Measurements from ENCODE around the gene MACROH2A2.
"Not testable (repeated sequence)": the region's sequence is repeated elsewhere in the genome, so short reads cannot be mapped to it uniquely, and the experiment has no call there.

MACROH2A2 gene

DNA sequence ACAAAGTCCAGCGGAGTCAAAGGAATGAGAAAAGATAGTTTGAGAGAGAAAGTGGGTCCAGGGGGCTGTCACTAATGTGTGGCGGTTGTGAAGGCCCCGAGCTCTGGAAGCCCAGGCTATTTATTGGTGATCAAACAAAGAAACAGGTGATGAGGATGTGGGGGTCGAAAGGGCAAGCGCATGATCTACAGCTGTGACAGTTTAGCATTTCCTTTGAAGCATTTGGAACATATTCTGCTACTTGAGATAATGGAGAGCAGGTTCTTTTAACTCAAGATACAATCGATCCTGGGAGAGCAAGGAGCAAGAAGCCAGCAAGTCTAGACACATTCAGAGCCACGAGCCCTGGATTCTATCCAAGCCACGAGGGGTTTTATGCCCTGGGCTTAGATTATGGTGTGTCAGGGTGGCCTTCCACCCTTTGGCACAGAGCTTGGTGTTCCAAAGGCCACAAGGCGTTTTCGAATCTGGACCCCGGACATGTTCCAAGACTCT, 48.5 kb downstream of the MACROH2A2 start:
- not testable (repeated sequence) for DNase-seq (ENCODE audit: low read depth)

DNA sequence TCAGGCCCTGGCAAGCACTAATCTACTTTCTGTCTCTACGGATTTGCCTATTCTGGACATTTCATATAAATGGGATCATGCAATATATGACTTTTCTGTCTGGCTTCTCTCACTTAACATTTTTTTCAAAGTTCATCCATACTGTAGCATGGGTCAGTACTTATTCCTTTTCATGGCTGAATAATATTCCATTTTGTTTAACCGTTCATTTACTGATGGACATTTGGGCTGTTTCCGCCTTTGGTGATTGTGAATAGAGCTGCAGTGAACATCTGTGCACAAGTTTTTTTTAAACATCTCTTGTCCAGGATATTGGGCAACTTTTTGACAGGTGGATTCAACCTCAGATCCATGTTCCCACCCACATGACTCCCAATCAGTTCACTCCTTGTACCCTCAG, 49.0 kb downstream of the MACROH2A2 start:
- no peak for DNase-seq (ENCODE audit: low read depth)

DNA sequence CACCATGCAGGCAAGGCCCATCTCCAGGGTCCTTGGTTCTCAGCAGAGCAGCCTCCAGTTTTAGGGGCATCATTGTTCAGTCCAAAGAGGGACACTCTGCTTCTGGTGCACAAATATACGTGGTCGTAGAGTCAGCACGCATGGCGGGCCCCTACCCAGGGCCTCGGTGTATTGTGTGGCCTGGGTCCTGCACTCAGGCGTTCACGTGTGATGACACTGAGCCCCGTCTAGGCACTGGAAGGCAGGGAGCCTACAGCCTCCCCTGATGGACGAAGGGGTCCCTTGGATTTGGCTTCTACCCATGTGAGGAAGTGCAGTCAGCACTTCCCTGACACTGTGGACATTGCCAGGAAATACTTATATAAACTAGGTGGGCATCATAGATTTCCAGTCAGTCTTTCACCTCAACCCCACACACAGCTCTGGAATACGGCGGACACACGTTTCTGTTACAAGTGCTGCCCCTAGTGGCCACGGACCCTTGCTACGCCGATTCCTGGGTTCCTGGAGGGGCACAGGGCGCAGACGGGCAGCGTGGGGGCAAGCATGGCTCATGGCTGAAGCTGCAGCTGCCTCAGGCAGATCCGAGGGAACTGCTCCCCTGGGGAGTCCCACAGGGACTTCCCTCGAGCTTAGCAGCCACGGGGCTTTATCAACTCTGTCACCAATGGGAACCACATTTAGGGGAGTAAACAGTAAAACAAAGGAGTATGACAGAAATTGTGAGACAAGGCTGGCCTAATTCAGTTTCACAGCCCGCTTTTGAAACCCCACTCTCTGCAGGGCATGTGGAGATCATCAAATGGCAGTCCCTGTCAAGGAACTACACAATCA, 54.5 kb downstream of the MACROH2A2 start:
- DNase-seq (ENCODE audit: low read depth) = no peak

DNA sequence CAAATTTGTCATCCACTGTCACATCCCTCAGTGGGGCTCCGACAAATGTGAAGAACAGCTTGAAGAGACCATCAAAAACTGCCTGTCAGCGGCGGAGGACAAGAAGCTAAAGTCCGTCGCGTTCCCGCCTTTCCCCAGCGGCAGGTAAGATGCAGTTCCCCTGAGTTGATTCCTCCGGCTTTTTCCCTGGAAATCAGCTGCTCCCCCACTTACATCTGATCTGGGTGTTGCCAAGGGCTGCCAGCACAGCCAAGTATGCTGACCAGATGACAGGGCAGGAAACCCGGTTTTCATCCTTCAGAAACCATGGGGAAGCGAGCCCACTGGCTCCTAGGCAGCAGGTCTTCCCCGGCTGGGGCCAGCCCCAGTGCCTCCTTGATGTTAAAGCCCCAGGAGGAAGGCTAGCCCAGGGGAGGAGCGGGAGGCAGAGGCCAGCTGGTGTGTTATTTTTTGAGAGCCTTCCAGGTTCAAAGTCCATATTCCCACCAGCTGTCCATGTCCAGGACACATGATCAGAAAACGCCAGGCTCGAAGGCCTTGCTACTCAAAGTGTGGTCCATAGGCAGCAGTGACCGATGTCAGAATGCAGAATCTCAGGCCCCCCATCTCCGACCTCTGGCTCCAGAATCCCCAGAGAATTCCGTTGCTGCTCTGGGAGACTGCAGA, 56.6 kb downstream of the MACROH2A2 start:
- DNase-seq (ENCODE audit: low read depth) = no peak

DNA sequence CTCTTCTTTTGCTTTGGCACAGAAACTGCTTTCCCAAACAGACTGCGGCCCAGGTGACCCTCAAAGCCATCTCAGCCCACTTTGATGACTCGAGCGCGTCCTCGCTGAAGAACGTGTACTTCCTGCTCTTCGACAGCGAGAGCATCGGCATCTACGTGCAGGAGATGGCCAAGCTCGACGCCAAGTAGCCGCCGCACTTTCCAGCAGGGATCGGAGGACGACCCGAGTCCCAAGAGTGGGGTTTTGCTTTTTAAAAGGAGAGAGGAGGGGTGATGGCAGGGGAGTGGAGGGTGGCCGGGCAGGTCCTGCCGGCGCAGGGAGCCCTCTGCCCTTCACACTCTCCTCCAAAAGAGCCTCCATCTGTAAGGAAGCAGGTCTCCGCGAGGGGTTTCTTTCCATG, 58.9 kb downstream of the MACROH2A2 start:
- no peak for DNase-seq (ENCODE audit: low read depth)

DNA sequence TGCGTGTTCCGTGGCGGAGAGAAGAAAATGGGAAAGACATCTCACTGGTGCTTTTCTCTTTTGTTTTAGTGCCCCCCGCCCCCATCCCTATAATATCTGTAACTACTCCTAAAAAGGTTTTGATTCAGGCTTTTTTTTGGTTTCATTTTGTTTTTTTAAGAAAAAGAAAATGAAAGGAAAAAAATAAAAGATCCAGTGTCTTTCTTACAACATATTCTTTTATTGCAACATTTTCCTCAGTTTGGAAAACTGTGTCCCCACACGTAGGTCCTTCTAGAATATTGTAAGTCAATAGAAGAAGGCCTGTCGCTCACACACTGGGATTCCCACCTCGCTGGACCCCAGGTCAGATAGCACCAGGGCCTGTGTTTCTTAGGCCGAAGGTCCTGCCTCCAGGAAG, 59.4 kb downstream of the MACROH2A2 start:
- no peak for DNase-seq (ENCODE audit: low read depth)

DNA sequence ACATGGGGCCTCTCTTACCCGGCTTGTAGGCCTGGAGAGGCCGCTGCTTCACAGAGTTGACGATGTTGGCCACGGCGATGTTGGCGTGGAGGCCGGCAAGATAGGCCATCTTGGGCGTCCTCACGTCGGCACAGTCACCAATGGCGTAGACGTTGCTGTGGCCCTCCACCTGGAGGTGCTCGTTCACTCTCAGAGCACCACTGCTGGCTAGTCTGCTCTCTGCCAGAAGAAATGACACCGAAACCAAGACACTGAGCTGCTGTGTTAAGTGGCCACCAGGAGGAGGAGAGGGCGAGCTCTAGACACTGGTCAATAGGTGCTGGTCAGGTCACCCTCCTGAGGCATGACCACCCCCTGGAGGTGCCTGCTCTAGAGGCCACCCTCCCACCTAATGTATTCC, 62.3 kb downstream of the MACROH2A2 start:
- no peak for DNase-seq (ENCODE audit: low read depth)

DNA sequence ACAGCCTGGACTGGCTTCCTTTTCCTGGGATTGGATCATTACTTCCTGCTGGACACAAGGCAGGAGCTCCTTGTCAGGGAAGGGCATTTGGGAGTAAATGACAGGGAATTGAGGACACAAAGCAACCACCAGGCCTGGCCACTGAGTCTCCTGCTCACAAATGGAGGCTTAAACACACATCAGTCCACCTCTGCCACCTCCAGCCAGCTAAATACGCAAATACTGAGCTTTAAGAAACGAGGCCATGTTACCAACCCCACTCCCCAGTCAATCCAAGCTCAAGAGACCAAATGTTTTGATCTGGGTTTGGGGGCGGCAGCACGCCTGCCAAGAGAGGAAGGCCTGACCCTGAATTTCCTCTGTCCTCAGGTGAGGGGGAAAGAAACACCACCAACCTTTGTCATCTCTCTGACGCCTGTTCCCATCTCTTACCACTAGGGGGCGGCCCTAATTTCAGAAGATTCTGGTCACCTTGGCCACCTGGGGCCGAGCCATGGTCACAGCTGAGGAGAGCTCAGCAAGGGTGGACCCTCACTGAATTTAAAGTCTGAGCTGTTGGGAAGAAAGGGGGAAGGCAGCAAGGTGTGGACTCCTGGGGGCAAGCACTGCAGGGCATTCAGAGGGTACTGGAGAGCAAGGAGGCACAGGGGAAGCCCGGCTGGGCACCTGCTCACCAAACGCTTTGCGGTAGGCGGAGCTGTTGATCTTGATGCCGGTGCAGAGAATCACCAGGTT, 63.5 kb downstream of the MACROH2A2 start:
- DNase-seq (ENCODE audit: low read depth) = peak; percentile 44

DNA sequence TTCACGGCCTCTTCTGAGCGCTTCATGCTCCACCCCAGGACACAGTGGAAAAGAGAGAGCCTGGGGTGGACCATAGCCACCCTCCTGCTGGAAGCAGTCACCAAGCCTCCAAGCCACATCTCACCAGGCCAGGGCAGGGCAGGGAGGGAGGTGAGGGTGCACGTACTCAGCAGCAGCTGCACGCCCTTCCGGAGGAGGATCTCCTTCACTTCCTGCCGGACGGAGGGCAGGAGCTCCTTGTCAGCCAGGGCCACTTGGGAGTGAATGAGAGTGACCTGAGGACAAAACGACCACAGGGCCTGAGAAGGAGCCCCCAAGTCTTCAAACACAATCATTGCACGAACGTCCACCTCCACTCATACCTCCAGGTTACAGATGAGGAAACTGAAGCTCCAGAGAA, 65.0 kb downstream of the MACROH2A2 start:
- no peak for DNase-seq (ENCODE audit: low read depth)

DNA sequence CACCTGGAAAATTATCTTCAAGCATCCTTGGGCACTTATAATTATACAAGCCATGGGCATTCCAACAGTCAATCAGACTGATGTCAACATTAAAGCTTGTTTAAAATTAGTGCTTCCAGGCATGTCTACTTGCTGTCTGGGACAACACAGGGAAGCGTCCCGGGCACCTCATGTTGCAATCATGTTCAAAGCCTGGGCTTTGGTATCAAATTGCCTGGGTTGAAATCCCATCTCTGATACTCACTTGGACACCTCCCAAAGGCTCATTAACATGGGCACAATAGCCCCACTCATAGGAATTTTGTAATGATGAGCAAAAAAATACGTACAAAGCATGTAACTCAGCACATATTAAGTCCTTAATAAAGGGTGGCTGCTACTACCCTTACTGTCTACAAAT, 65.5 kb downstream of the MACROH2A2 start:
- no peak for DNase-seq (ENCODE audit: low read depth)

DNA sequence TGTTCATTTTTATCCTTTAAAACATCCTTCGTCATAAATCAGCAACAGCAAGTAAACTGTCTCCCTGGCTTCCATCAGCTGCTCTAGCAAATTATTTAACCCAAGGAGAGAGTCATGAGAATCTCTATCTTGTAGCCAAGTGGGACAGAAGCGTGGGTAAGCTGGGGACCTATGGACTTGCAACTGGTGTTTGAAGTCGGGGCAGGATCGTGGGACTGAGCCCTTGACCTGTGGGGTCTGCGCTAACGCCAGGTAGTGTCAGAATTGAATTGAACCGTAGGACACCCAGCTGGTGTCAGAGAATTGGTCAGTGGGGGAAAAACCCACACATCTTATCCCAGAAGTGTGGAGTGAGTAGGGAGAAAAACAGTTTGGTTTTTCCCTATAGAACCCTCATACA, 66.6 kb downstream of the MACROH2A2 start:
- DNase-seq (ENCODE audit: low read depth) = no peak

DNA sequence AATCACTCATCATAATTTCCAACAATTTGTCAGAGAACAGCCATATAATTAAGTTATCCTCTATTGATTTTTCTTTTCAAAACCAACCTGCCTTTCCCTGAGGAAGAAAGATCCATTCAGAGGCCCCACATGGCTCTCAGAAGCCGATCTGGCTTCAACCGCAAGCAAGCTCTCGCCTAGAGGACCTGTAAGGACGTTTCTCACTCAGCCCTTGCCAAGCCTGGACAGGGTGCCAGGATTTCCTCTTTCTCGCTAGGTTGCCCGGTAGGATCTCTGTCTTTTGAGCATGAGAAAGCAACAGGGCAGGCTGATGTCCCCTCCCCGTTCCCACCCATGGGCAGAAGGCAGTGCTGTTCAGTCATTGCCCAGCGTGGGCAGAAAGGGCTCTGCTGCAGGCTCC, 67.0 kb downstream of the MACROH2A2 start:
- DNase-seq (ENCODE audit: low read depth) = no peak

DNA sequence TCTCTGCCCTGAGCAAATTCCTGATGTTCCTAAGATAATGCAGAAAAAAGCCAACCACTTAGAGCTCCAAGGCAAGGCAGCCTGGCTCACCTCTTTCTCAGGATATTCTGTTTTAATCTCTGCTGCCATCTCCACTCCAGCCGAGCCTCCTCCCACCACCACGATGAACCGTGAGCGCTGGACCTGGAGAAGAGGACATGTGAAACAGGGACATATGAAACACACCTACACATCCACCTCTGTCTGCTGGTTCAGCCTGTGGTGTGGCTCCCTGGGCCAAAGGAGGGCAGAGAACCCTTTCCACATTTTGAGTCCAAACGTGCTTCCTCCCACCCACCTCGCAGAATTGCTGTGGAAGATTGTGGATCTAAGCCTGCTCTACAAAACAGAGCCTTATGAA, 67.8 kb downstream of the MACROH2A2 start:
- DNase-seq (ENCODE audit: low read depth) = no peak

DNA sequence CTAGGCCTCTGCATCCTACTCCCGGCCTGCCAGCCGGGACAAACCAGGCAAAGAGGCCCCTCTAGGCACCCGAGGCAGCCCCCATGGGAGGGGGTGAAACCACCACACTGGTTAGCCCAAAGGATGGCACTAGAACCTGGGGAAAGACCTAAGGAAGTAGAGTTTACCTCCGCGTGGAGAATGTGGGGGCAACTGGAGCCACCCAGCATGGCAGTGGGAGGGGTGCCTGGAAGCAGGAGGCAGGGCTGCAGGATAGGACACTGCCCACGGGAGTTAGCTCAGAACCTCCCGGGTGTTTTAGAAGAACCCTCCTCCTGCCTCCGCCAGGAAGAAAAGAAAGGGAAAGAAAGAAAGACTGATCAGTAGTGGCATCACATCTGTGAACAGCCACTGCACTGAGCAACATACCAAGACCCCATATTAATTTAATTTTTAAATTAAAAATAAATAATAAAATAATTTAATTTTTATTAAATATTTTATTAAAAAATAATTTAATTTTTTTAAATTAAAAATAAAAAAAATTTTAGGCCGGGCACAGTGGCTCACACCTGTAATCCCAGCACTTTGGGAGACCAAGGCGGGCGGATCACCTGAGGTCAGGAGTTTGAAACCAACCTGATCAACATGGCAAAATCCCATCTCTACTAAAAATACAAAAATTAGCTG, 68.8 kb downstream of the MACROH2A2 start:
- no peak for DNase-seq (ENCODE audit: low read depth)

DNA sequence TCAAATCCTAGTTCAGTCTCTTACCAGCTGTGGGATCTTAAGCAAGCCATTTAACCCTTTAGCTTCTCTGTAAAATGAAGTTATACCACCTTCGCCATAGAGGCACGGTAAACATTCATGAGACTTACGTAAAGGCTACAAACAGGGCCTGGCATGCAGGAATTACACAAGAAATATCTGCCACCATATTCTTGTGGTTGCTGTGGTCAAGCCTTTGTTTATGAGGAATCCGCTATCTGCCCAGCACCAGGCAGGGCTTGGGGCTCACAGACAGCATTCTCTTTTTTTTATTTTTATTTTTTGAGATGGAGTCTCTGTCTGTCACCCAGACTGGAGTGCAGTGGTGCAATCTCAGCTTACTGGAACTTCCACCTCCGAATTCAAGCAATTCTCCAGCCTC, 70.1 kb downstream of the MACROH2A2 start:
- DNase-seq (ENCODE audit: low read depth) = no peak

DNA sequence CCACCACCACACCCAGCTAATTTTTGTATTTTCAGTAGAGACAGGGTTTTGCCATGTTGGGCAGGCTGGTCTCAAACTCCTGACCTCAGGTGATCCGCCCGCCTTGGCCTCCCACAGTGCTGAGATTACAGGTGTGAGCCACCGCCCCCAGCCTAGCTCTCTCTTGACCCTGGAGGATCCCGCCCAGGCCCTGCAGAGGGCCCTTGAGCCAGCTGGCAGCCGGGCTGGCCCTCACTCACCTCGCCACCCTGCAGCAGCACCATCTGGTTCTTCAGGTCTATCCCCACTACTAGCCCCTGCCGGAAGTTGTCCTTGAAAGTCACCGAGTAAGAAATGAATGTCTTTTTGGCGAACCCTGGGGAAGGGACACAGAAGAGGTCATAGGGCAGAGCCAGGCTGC, 70.5 kb downstream of the MACROH2A2 start:
- not testable (repeated sequence) for DNase-seq (ENCODE audit: low read depth)

DNA sequence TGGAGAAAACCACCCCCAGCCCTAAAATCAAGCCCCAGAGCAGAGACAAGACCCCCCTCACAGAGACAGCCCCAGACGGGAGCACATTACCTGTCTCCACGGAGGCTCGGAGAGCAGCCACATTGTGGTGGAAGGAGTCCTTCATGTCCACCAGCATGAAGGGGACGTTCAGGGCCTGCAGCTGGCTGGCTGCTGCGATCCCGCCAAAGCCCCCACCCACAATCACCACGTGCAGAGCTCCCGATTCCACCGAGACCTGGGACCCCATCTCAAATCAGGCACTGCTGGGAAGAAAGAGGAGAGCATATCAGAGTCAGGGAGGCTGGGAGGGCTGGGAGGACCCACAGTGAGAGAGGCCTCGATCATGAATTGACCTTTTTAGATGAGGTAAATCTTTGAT, 71.2 kb downstream of the MACROH2A2 start:
- no peak for DNase-seq (ENCODE audit: low read depth)

DNA sequence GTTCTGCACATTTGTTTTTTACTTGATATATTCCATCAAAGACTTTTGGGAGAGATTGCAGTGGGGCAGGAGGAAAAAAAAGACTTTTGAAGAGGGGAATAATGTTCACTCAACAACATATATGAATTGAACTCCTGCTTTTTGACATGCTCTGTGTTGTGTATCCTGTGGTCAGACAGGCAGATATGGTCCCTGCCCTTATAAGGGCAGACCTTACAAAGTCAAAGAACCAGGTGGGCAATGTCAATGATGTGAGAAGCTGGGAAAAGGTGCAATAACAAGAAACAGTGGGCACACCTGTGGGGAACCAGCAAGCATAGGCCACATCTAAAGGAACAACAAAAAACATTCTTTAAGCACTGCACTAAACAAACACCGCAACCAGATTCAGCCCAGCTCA, 71.8 kb downstream of the MACROH2A2 start:
- no peak for DNase-seq (ENCODE audit: low read depth)

DNA sequence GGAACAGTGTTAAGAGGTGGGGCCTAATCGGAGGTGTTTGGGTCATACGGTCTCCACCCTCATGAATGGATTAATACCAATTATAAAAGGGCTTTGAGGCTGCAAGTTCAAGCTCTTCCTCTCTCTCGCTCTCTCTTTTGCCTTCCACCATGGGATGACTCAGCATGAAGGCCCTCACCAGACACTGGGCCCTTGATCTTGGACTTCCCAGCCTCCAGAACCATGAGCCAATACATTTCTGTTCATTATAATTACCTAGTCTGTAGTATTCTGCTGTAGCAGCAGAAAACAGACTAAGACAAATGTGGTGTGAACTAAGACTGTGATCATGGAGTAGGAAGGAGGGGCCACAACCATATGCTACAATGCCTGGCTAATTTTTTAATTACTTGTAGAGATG, 72.3 kb downstream of the MACROH2A2 start:
- no peak for DNase-seq (ENCODE audit: low read depth)

DNA sequence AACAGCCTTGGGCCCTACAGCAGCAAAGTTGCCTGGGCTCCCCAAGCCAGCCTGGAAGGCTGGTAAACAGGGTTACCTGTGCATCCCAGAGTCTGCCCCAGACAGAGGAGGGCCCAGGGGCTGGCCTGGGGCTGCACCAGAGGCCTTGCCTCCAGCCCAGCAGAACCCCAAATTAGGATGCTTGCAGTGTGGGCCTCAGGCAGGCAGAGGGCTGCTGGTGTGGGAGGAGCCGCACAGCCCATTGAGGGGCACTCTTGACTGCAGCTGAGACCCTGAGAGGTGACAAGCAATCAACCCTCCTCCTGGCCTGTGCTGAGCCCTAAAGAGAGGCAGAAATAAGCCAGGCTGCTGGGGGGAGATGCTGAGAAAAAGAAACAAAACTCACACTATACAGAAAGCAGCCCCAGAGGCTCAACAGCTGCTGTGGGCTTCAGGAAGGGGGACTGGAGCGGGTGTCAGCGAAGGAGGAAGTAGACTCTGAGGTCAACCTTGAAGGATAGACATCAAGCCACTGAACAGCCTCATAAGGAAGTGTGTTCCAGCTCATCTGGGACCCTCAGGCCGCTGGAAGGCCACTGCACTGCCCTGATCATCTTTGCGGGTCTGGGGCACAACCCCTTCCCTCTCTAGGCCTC, 73.4 kb downstream of the MACROH2A2 start:
- no peak for DNase-seq (ENCODE audit: low read depth)

DNA sequence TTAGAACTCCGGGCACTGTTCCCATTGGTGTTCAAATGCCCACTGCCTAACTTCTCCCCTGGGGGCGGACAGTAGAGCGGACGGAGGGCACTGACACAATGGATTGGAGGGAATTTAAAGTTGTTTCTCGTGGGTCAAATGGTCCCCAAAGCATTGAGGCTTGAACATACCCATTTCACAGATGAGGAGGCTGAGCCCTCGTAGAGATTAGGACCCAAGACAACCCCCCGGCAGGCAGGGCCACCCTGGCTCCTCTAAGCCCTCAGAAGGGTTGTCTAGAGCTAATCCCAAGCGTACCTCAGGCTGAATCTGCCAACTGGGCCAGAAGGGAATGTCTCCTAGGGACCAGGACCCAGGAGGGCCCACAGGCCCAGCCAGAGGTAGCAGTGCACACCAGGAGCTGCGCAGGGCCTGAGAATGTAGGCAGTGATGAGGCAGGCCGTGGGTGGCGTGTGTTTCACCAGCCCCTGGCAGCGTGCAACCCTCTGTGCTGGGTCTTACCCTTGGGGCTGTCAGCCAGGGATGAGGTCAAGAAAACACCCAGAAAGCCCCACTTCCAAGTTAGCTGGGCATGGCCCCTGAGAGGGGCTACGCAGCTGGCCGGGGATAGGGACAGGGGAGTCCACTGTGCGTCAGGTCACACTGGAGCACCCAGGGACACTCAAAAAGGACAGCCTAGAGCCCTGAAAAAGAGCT, 74.2 kb downstream of the MACROH2A2 start:
- no peak for DNase-seq (ENCODE audit: low read depth)

Measured in stimulated activated CD8-positive, alpha-beta memory T cell treated with anti-CD3 and anti-CD28 coated beads, Interleukin-12 subunit alpha, Interleukin-12 subunit beta, amount 100 ng/mL, for 1 hour (primary cell).